Activated T-helper 9 cell treated with anti-CD3 and anti-CD28 coated beads, Interleukin-2, amount 50 U/mL, for 16 hours (primary cell): ENCODE data around the gene CAPSL.
"Not testable (repeated sequence)": the region's sequence is repeated elsewhere in the genome, so short reads cannot be mapped to it uniquely, and the experiment has no call there.

Experiments used
- DNase-seq: peaks from one replicate; pipeline ENCODE4 v3.0.0-alpha.2; 2020; ENCODE audit warnings: low read depth

Gene CAPSL

DNA sequence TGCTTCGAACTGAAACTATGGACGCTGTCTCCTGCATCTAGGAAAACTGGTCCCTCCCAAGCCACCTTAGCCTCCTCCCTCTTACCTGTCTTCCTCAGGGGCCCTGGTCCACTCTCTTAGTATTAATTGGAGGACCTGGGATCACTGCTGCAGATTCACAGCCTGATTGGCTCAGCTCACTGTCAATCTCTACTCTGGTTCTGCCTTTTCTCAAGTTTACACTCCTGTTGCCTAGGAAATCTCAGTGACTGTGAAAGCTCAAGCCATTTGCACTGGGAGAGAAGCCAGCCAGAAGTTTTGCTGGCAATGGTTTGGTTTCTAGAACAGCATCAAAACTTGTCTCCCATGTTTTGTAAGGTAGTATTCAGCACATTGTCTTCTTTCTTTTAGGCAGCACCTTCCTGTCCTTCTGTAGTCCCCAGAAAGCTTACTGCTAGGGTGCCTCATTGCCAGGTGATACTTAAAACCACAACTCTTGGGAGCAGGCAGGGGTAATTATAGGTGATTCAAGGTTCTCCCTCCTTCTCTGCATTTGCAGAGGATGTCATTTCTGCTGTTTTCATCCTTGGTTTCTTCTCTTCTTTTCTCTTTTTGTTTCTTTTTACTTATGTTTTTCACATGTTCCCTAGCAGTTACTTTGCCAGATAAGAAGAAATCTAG lies at the start of gene CAPSL:
Gene CAPSL, minus strand, starts transcription at position 55 of the 660 bp plus-strand sequence. CDS start 17,502 bp downstream, outside the sequence.
- no peak for DNase-seq

DNA sequence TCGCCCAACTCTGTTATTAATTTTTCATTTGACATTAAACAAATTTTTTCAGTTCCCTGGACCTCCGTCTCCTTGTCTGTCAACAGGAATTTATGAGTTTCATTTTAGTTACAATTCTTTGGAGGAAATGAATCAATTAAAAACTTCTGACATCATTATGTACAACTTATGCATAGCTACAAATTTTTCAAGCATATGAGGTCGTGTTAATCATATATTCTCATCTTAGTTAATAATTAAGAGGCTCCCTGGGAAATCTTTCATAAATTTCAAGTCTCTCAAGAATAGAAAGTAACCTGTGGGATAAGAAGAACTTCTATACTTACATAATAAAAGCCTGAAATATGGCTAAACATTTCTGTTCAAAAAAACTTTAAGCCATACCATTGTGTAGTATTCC lies 49.4 kb upstream of the CAPSL start:
- DNase-seq, result no peak

DNA sequence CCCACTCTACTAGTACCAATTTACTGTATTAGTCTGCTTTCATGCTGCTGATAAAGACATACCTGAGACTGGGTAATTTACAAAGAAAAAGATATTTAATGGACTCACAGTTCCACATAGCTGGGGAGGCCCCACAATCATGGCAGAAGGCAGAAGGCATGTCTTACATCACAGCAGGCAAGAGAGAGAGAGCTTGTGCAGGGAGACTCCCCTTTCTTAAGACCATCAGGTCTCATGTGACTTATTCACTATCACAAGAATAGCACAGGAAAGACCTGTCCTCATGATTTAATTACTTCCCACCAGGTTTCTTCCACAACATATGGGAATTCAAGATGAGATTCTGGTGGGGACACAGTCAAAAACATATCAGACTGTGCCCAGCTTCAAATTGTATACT lies 41.3 kb upstream of the CAPSL start:
- no peak for DNase-seq

DNA sequence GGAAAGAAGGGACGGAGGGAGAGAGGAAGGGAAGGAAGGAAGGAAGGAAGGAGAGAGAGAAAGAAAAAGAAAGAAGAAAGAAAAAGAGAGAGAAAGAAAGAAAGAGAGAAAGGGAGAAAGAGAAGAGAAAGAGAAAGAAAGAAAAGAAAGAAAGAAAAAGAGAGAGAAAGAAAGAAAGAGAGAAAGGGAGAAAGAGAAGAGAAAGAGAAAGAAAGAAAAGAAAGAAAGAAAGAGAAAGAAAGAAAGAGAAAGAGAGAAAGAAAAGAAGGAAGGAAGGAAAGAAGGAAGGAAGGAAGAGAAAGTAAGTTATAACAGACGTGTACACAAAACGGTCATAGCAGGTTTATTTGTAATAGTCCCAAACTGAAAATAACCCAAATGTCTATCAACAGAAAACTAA lies 38.4 kb upstream of the CAPSL start:
- DNase-seq, result not testable (repeated sequence)

DNA sequence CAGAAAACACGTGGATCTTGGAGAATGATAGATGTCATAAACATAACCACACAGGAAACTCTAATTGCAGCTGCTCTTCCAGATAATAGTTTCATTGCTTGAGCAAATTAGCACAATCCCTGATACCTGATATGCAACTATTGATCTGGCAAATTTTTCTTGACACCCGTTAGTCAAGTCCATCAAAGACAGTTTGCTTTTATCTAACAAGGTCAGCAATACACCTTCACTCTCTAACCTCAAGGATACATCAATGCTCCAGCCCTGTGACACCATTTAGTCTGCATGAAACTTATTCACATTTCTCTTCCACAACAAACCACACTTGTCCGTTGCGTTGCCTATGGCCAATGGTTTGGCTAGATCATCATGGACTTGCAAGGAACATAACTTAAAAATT lies 36.1 kb upstream of the CAPSL start:
- DNase-seq, result no peak

DNA sequence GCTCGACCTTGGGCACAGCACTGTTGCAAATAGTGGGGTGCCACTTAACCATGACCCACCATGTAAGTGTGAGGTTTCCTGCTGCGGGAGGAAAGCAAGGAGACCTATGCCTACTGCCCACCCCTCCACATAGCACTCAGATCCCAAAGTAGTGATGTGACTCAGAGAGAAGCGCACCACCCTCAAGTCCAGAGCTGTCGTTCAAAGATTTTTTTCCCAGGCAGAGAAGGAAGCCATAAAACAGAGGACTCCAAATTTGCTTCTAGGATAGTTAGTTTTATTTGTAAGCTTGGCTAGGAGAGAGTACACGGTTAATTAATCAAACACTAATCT lies 33.4 kb upstream of the CAPSL start:
- no peak for DNase-seq

DNA sequence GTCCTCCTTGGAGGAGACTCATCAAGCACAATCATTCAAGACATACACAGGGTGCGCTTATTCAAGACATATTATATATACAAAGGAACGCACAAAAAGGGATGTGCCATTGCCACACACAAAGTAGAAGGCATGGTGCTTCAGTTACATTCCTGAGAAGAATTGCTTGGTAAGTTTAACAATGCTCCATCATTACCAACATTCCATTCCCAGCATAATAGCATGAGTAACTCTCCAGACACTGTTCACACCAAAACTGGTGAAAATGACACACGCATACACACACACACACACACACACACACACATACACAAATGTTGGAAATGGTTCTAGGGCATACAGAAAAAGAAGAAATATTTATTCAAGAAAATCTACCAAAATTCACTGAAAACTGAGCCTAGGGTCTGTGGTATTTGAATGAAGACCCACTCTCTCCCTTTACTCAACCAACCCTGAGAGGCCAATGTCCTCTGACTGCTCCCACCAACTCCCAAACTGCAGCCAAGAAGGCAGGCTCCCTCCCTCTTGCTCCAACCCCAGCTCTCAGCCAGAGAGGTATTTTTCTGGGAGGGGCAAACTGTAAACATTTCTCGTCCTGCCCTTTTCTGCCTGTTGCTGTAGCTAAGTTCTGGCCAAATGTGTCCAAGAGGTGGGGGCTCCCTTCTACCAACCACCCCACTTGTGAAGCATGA lies 32.9 kb upstream of the CAPSL start:
- DNase-seq, result no peak

DNA sequence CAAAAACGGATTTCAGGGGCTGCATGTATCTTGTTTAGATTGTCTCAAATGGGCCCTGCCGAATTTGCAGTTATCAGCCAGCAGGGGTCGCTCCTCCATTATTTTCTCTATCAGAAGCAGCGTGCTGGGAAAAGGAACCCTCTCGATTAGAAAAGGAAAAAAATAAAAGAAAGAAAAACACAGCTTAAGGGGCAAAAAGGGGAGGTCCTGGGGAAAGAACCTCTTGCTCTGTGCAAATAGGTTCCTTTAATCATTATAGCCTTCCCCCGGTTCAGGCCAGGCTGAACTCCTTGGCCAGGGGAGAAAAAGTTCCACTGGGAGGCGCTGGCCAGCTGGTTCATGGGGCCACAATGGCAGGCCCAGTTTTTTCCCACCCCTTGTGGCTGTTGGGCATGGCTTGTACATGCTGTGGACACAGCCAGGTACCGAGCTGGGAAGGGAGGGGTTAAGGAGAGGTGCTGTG lies 25.0 kb upstream of the CAPSL start:
- DNase-seq, result no peak

DNA sequence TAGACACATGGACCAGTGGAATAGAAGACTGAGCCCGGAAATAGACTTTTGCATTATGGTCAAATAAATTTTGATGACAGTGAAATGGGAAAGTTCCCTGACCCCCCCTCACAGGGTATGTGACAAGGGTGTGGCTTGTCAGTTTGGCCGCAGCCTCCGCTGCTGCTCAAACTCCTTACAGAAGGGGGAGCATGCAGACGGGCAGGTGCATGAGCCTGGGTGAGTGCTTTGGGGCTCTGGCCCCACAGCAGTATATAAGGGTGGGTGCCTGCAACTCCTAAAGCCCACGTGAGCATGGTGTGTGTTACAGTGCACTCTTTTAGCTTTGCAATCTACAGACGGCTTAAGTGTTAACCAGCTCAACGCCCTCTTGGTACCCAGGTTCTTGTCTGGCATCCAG lies 21.9 kb upstream of the CAPSL start:
- DNase-seq, result no peak

DNA sequence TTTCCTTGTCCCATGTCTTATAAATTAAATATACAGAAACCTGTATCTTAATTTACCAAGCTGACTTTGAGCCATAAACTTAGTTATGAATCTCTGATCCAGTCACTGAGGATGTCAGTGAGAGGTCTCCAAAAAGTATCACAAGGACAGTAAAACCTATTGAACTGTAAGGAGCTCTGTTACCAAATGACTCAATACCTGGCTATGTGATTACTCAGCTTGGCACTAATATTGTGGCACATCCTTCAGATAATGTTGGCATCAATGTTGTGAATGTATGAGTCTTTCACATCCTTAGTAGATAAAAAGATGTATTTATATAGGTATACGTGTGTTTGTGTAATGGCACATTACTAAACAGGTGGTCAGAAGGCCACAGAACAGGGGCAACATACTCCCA lies 18.0 kb upstream of the CAPSL start:
- DNase-seq, result no peak

DNA sequence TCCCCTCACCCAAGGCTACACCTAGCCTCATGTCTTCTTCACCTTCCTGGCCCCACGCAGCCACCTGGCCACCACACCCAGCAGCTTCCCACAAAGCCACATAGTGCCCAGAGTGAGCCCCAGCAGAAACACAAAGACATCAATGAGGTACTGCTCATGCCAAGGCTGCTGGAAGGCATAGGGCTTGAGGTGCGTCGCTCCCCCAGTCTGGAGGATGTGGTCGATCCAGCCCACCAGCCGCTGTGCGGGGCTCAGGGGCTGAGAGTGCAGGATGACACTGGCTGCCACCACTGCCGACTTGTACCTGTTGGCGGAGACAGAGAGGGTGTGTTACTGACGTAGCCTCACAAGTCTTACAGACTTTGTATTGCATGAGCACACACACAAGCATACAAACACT lies 15.8 kb upstream of the CAPSL start:
- no peak for DNase-seq

DNA sequence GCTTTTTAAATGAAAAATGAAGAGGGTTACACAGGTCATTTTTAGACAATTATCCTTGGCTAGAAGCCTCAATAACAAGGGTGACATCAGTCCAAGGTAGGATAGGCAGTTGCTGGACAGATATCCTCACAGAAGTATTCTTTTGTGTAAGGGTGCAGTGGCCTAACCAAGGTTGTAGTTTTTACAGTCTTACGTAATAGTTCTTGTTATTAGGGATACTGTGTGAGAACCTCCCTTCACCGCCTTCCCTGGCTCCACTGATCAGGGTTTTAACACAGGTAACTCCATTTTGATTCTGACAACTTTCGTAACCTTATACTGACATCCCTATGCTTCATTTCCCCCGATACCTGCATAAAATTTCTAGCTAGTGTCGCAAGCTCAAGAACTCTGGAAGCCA lies 8.7 kb upstream of the CAPSL start:
- no peak for DNase-seq

DNA sequence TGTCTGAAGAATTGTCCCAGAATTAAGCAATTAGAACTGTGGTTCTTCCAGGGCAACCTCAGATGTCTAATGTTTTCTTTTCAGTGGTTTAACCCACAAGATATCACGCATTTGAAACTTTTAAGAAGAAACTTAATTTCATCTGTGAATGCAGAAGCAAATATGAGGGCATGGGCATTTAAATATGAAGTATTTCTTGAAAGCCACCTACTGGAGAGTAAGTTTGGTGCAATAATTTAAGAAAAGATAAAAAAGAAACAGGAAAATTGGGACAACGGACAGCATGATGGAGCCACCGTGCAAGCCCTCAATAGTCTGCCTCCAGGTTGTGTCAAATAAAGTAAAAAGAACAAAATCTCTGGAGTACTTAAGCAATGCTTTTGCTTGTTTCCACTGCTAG lies 1.2 kb upstream of the CAPSL start:
- DNase-seq, result no peak

DNA sequence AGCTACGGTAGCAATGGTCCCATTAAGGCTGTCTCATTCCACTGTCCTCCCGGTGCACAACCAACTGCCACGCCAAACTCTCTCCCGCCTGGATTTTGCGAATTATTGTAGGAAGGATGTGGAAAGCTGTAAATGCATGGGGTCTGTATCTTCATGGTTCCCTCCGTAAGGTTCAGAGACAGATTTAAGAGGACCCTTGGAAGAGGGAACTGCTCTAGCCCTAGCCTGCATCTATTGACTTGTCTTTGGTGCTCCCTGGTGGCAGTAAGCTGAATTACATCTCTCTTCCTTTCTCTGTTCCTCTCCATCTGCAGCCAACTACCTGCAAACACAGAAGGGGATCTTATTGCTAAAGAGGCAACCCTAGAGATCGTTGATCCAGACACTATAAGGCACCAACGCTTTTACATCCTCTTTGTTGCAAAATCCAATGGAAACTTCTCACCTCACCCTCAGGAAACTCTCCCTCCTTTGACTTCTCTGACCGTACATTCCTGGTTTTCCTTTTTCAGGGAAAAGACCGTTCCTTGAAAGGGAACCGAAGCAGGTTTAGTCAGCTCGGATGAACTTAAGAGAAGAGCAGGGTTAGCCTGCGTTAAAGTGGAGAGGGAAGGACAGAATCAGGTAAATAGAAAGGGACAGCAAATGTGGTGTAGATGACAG lies 11.9 kb downstream of the CAPSL start:
- peak; percentile 24 for DNase-seq

DNA sequence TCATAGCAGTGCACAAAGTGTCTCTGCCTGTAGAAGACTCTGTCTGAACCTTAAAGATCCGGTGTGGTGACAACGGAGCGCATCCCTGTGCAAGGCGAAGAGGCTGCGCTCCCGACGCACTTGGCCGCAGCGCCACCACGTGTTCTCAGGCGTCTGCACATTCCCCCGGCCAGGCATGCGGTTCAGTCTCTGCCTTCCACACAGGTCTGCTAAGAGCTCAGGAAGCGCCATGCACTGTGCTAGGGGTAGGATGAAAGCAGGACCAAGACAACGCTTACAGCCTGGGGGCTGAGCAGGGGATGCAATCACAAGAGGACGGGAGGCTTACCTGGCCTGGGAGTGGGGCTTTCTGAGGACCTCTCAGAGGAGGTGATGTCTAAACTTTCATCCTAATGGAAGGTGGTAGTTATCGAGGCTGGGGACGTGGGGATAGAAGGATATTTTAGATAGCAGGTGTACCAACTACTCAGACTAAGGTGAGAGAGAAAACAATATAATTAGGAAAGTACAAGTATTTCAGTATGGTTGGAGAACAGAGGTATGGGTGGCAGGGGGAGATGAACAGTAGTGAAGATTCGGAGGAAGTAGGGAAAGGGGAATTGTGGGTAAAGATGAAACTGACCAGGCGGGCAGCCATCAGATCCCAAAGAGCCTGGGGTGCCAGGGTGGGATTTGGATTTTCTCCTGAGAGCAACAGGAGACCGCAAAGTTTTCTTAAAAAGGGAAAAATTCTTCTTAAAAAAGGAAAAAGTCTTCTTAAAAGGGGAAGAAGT lies 13.3 kb downstream of the CAPSL start:
- peak; percentile 79 for DNase-seq

DNA sequence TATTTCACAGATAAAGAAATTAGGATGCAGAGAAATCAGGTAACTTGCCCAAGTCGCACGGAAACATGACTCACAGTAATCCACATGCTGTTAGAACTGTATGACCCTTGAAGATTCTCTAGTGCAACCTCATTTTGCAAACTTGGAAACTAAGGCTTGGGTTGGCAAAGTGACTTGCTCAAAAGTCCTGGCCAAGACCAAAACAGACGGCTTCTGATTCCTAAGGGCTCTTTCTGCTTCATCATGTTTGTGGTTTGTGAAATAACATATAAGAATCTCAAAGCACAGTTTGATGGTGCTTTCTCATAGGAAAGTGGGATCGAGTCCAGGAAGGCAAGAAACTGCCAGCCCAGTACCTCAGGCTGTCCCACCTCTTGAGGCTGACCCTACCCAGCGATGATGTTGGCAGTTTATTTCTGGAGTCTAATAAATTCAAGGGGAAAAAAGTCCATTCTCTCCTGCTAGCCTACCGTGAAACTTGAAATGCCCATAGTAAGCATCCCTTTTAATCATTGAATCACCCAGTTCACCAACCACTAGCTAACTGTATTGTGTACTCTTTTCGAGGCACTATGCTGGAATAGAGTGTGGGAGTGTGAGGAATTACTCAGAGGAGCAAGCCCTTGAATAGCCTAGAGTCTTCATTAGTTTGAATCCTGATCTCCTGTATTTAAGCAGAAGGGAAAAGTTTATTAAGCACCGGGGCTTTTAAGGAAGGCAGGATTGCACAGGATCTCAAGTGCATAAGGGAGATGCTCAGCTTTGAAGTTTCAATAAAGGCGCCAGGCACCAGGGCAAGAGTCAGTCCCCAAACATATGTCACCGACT lies 14.1 kb downstream of the CAPSL start:
- no peak for DNase-seq

DNA sequence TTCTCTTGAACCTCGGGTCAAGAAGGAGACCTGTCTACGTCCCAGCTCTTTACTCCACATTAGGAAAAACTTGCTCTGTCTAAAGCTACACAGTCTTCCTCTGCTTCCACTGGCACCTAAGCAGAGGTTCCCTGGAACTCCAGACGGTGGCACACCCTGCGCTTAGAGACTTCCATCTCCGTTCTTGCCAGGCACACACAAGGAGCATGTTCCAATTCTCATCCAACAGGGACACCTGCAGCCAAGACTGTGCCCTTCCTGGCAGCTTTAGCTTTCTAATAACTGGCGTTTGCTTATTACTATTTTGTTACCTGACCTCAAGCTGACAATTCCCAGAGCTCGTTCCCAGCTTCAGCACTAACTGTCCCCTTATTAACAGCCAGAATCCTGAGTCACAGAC lies 16.0 kb downstream of the CAPSL start:
- DNase-seq, result no peak

DNA sequence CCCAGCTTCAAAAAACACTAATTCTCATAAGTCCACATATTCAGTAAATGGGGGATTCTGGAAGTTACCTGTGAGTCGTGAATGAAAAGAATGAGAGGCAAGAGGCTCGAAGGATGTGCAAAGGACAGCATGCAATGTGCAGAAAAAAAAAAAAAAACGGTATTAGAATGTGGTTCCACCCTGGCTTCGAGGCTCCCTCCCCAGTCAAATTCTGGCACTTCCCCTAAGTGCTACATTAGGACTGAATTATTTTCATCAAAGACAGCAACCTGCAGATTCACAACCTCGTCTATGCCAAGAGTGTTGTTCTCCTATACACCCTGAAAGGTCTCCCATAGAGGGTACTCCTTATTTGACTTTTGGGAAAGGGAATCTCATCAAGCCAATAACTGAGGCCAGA lies 16.5 kb downstream of the CAPSL start:
- DNase-seq, result no peak

DNA sequence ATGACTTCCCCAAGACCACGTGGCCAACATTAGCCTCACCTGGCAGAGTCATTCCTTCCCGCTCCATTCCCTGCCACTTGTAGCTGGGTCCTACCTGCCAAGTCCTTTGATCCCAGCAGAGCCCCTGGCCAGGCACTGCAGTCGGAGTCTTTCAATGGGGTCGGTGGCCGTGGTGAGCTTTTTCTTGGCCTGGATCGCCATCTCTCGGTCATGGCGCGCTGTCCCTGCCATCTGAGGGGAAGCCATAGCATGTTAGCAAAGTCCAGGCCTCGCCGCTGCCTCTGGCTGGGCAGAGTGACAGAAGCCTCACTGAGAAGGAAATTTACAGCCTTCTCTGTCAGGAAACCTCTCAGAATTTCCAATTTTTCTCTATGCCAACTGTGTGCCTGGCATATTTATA lies 17.5 kb downstream of the CAPSL start:
- no peak for DNase-seq

DNA sequence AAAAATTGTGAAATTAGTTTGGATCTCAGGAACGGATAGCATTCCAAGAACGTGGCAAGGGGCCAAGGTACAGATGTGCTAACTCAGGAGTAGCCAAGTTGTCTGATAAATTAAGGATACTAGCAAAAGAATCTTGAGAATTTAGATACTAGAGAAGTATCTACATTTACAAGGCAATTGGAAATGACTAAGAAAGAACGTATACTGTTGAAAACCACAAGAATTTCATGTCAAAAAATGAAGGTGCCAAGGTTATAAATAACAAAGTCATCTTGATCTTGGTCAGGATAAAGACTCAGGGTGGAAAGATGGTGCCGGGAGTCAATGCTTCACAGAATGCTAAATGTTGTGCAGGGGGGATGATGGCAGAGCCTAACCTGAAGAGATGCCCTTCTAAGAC lies 19.2 kb downstream of the CAPSL start:
- DNase-seq, result no peak

DNA sequence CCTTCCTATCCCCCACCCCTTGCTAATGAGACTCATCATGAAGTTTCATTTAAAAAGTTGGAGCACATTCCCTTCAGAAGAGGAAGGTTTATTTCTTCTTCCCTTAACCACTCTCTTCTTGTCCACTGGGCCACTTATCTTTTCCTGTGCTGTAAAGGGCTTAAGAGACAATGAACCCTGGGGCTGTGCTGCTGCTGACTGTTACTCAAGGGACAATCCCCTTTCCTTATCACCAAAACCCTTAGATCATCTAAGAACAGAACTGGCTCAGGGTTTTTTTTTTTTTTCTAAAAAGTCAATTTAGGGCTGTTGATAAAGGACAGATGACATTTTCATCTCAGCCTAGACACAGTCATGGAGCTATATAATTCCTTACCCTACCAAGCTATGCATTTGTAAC lies 29.6 kb downstream of the CAPSL start:
- no peak for DNase-seq

DNA sequence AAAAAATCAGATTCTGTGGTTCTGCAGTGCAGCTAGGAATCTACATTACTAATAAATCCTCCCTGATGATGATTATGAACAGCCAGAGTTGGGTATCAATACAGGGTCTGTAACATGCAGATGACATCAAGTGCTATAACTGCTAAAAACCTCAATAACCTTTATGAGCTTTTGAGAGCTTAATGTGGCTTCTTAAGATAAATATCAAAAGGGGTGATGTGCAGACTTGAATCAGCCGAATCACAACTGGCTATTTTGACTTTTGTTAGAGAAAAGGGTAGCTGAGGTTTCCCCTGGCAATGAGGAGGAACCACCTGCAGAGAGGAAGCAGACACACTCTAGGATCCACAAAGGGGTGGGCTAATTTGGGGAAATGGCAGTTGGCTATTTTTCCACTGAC lies 30.2 kb downstream of the CAPSL start:
- DNase-seq, result no peak
